ENCODE results near the gene PACS1.
A peak's percentile ranks its signal among the peaks of the same experiment; 100 is the strongest.

Gene PACS1

DNA sequence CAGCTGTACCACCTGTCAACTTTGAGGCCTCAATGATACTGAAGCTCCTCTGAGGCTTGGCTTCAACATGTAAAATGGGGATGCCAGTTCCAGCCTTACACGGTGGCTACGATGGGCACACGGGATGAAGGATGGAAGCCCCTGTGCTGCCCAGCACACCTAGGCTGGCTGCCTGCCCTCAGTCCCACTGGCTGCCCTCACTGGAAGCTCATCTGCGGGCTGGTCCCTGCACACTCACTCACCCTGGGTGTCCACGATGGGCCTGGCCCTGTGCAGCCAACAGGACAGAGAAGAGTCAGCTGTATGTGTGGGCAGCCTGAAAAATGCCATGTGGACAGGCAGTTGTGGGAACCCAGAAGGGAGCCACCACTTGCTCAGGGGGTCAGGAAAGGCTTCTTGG lies 216.6 kb downstream of the PACS1 start:
- H3K36me3 ChIP-seq (ENCODE audit: control insufficient read depth, insufficient read depth, low read length): peaks cover 30% of the 10 kb centered on the region
- H3K4me1 ChIP-seq (ENCODE audit: control insufficient read depth, insufficient read depth, low read length, poor library complexity, severe bottlenecking): peaks cover 19% of the 10 kb centered on the region
- H3K4me3 ChIP-seq (ENCODE audit: extremely low read depth, insufficient read depth, low read length, poor library complexity, severe bottlenecking): no peak overlapping the region
- 96 to 100% methylated on average over 4 of the region's 5 CpGs for WGBS, 2 experiments (ENCODE audit: insufficient coverage in 2 of 2)
- H3K27ac ChIP-seq (ENCODE audit: low read depth, low read length, severe bottlenecking): no peak overlapping the region
- no peaks in the 10 kb centered on the region for H3K9me3 ChIP-seq (ENCODE audit: control insufficient read depth, low read length)

DNA sequence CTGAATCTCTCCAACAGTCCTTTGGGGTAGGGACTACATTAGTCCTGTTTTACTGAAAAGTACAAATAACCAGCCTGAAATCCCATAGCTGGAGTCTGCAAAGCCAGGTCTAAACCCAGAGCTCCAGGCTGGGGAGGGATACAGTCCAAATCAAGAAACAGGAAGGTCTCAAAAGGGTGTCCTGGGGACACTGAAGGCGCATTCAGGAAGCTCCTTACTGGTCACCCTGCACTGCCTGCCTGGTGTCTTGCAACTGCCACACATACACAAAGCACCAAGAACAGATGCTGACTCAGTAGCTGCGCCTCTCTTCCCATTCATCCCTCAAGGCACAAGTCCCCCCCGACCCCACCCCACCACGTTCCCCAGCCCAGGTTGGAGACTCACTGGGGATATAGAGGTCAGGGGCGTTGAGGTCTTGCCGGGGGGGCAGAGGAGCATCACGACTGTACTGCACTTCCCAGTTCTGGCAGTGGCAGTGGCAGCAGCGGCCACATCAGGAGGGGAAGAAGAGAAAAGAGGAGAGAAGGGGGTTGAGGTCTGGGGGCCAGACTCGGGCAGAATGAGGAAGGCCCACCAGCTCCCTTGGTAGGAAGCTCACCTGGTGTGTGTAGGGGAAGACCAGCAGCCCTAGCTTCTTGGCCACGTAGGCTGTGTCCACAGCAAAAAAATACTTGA lies 217.3 kb downstream of the PACS1 start:
- no peaks in the 10 kb centered on the region for H3K9me3 ChIP-seq (ENCODE audit: control insufficient read depth, low read length)
- H3K36me3 ChIP-seq (ENCODE audit: control insufficient read depth, insufficient read depth, low read length): peaks cover 30% of the 10 kb centered on the region
- peaks cover 16% of the 10 kb centered on the region for H3K4me1 ChIP-seq (ENCODE audit: control insufficient read depth, insufficient read depth, low read length, poor library complexity, severe bottlenecking)
- H3K27ac ChIP-seq (ENCODE audit: low read depth, low read length, severe bottlenecking): no peak overlapping the region
- 92 to 95% methylated on average over 6 to 7 of the region's 10 CpGs for WGBS, 2 experiments (ENCODE audit: insufficient coverage in 2 of 2)
- peak overlapping the region; percentile 86 for H3K4me3 ChIP-seq (ENCODE audit: extremely low read depth, insufficient read depth, low read length, poor library complexity, severe bottlenecking)

DNA sequence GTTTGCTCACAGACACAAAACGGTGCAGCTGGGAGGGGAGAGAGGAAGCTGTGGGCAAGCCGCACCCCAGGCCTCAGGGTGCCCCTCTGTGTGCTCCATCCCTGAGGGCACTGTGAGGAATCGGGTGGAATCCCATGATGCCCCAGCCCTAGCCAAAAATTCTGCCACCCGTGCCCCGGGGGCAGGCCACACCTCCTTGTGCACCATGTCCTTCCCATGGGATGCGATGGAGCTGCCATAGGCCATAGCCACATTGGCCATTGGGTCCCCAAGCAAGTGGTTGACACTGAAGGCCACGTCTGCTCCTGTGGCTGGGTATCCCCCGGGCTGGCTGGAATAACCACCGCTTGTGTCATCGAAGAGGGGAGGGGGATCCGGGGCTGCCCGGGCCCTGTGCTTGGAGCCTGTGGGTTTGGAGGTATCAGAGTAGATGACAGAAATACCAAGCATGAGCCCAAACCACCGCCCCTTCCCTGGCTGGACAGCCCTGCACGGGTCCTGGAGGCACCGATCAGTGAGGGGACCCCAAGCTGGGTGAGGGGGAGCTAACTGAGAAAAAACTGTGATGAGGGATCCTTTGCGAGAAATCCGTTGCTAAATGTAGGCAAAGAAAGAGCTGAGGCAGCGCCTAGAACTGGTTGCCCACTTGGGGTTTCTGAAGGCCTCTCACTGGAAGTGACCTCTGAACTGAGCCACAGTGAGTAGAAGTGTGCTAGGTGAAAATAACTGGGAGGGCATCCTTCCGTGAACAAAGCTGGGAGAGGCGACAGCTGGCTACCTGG lies 218.0 kb downstream of the PACS1 start:
- WGBS, 2 experiments (ENCODE audit: insufficient coverage in 2 of 2): 56 to 58% methylated on average over 14 to 15 of the region's 20 CpGs
- Histone ChIP-seq H3K4me3 (ENCODE audit: extremely low read depth, insufficient read depth, low read length, poor library complexity, severe bottlenecking) (peak overlapping the region; percentile 86), H3K4me1 (ENCODE audit: control insufficient read depth, insufficient read depth, low read length, poor library complexity, severe bottlenecking) (peaks cover 13% of the 10 kb centered on the region), H3K9me3 (ENCODE audit: control insufficient read depth, low read length) (no peaks in the 10 kb centered on the region), H3K27ac (ENCODE audit: low read depth, low read length, severe bottlenecking) (peak overlapping the region; percentile 99), H3K36me3 (ENCODE audit: control insufficient read depth, insufficient read depth, low read length) (peaks cover 26% of the 10 kb centered on the region)

DNA sequence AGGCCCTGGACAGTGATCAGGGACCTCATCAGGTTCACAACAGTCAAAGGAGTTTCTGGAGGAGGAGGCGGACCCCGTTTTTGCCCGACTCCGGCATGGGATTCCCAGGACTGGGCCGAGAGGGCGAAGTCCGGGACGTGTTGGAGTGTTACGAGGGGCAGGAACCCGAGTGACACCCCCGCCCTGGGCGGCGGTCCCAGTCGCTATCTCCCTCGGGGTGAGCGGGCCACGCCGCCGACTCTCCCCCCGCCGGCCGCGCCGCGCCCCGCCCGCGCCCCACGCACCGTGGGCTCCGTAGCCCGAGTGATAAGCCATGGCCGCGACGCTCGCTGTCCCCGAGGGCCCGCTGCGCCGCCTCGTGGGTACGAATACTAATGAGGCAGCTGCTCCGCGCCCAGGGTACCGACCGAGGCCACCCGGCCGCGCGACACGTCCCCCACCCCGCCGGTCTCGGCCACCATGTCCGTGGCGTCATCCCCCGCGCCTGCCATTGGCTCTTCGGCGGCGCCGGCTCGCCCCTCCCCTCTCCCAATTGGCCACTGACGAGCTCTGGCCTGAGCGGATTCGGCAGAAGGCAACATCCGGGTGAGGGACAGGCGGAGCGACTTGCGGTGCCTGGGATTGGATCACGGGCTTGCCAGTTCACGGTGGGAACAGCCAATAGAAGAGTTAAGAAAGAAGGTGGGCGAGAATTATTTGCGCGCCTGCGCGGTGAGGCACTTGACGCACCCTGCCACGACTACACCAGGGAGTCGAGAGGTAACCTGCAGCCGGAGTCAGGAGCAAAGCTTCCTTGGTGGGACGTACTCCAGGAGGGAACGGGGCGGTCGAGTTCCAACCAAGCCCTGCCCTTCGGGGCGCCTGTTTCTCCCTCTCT lies 218.8 kb downstream of the PACS1 start, which contains the start of gene YIF1A:
Gene YIF1A, minus strand, starts transcription at position 473 of the 877 bp plus-strand sequence. Its CDS starts 158 bp downstream, at position 315.
- peak within 1 kb of the TSS; percentile 86 for H3K4me3 ChIP-seq (ENCODE audit: extremely low read depth, insufficient read depth, low read length, poor library complexity, severe bottlenecking)
- 0% methylated on average over 71 to 82 of the region's 87 CpGs for WGBS, 2 experiments (ENCODE audit: insufficient coverage in 2 of 2)

DNA sequence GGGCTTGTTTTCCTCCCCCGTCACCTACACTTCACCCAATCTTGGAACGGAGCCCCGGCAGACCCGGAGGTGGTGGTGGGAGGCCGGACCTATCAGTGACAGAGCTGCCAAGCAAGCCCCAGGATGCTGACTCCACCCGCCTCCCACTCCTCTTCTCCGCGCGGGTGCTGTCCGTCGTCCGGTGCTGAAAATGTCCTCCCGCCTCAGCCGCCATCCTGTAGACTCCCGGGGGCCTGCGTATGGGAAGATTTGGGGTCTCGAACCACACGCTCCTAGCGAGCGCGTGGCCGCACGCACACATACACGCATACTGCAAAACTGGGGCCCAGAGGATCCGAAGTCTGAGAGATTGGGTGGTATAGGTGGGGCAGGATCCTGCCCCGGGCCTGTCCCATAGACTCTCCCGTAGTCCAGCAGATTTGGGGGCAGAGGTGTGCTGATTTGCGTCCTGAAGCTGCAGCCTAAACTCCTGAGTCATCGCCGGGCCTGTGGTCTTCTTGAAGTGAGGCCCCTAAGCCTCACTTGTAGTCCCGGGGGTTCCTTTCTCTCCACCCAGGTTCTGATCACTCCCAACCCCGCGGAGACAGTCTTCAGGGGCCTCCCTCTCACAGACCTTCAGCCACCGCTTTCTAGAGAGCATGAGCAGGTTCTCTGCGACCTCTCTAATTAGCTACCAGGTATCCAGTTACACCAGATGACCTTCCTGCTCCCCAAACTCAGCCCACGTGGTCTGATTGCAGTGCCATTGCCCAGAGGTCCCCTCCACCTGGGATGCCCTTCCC lies 219.7 kb downstream of the PACS1 start:
- no peaks in the 10 kb centered on the region for H3K9me3 ChIP-seq (ENCODE audit: control insufficient read depth, low read length)
- H3K4me3 ChIP-seq (ENCODE audit: extremely low read depth, insufficient read depth, low read length, poor library complexity, severe bottlenecking): peak overlapping the region; percentile 86
- H3K36me3 ChIP-seq (ENCODE audit: control insufficient read depth, insufficient read depth, low read length): peaks cover 15% of the 10 kb centered on the region
- 16 to 25% methylated on average over 16 to 27 of the region's 36 CpGs for WGBS, 2 experiments (ENCODE audit: insufficient coverage in 2 of 2)
- peak overlapping the region; percentile 99 for H3K27ac ChIP-seq (ENCODE audit: low read depth, low read length, severe bottlenecking)
- peaks cover 13% of the 10 kb centered on the region for H3K4me1 ChIP-seq (ENCODE audit: control insufficient read depth, insufficient read depth, low read length, poor library complexity, severe bottlenecking)

More for the DNA sequence above, 218.8 kb downstream of the PACS1 start, which contains the start of gene YIF1A:
- no peaks in the 10 kb centered on the region for H3K9me3 ChIP-seq (ENCODE audit: control insufficient read depth, low read length)
- peaks cover 23% of the 10 kb centered on the region for H3K36me3 ChIP-seq (ENCODE audit: control insufficient read depth, insufficient read depth, low read length)
- peaks cover 13% of the 10 kb centered on the region for H3K4me1 ChIP-seq (ENCODE audit: control insufficient read depth, insufficient read depth, low read length, poor library complexity, severe bottlenecking)
- H3K27ac ChIP-seq (ENCODE audit: low read depth, low read length, severe bottlenecking): peak within 1 kb of the TSS; percentile 99

DNA sequence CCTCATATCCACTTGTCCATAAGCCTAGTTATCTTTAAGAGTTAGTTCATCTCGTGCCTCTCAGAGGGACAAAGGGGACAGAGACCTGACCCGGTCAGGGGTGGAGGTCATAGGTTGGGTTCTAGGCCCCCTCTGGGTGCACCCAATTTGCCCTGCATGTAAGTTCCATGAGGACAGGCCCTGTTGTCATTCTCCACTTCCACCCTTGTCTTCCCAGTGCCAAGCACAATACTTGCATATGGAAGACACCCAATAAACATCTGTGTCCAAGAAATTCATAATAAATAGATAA lies 220.2 kb downstream of the PACS1 start:
- Histone ChIP-seq H3K4me1 (ENCODE audit: control insufficient read depth, insufficient read depth, low read length, poor library complexity, severe bottlenecking) (peaks cover 13% of the 10 kb centered on the region), H3K27ac (ENCODE audit: low read depth, low read length, severe bottlenecking) (no peak overlapping the region), H3K9me3 (ENCODE audit: control insufficient read depth, low read length) (no peaks in the 10 kb centered on the region), H3K36me3 (ENCODE audit: control insufficient read depth, insufficient read depth, low read length) (peaks cover 9% of the 10 kb centered on the region), H3K4me3 (ENCODE audit: extremely low read depth, insufficient read depth, low read length, poor library complexity, severe bottlenecking) (no peak overlapping the region)
- WGBS, 2 experiments (ENCODE audit: insufficient coverage in 2 of 2): 76 to 100% methylated on average over 2 of the region's 2 CpGs

DNA sequence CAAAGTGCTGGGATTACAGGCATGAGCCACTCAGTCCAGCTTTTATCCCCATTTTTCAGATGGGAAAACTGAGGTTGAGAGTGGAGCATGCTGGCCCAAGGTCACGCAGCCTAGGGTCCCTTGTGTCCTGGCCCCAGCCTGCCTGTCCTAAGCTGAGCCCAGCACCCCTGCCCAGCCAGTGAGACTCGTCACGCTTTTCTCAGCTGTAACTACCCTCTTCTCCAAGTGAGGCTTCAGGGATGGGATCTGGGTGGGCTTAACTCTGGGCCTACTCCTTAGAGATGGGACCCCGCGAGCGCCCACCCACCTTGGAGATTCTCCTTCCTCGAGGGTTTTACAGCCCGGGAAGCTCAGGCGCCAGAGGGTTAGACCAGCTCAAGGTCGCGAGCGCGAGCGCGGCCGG lies 221.2 kb downstream of the PACS1 start:
- peak overlapping the region; percentile 18 for H3K4me3 ChIP-seq (ENCODE audit: extremely low read depth, insufficient read depth, low read length, poor library complexity, severe bottlenecking)
- H3K27ac ChIP-seq (ENCODE audit: low read depth, low read length, severe bottlenecking): no peak overlapping the region
- H3K9me3 ChIP-seq (ENCODE audit: control insufficient read depth, low read length): no peaks in the 10 kb centered on the region
- H3K36me3 ChIP-seq (ENCODE audit: control insufficient read depth, insufficient read depth, low read length): peaks cover 5% of the 10 kb centered on the region
- H3K4me1 ChIP-seq (ENCODE audit: control insufficient read depth, insufficient read depth, low read length, poor library complexity, severe bottlenecking): peaks cover 13% of the 10 kb centered on the region
- 3 to 25% methylated on average over 7 to 15 of the region's 16 CpGs for WGBS, 2 experiments (ENCODE audit: insufficient coverage in 2 of 2)

DNA sequence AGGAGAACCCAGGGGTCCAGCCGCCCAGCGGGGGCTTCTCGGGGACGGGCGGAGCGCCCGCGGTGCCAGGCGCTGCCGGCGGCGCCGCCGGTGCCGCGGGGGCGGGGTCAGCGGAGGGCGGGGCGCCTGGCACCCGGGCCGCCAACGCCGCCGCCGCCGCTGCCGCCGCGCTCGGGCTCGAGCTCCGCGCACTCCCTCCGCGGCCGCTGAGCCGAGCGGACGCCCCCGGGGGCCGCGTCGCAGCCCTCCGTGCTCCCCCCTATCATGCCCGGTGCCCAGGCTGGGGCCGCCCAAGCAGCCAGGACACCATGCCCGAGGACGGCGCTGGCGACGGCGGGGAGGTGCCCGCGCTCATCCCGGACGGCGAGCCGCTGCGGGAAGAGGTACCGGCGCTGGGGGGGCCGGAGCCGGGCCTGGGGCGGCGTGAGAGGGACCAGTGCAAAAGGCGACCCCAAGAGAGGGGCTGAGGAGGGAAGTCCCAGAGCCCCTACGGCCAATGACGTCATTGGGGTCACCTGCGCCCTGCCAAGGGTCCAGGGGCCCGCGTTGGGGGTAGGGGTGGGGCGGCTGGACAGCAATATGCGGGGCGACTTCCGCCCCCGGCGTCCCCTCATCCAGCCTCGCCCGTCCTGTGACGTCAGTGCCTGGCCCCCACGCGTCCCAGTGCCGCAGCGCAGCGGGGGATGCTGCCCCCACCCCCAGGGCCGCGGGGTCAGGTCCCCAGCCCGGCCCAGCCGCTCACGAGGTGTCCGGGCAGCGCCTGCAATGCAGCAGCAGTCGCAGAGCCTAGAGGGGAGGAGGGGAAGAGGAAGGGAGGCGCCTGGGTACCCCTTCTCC lies 221.9 kb downstream of the PACS1 start, which contains the start of gene TMEM151A:
Gene TMEM151A, plus strand, starts transcription at position 189 of the 837 bp plus-strand sequence. Its CDS starts 120 bp downstream, at position 309.
- Histone ChIP-seq H3K36me3 (ENCODE audit: control insufficient read depth, insufficient read depth, low read length) (peaks cover 1% of the 10 kb centered on the region), H3K9me3 (ENCODE audit: control insufficient read depth, low read length) (no peaks in the 10 kb centered on the region), H3K4me3 (ENCODE audit: extremely low read depth, insufficient read depth, low read length, poor library complexity, severe bottlenecking) (peak within 1 kb of the TSS; percentile 18), H3K27ac (ENCODE audit: low read depth, low read length, severe bottlenecking) (no peak within 1 kb of the TSS), H3K4me1 (ENCODE audit: control insufficient read depth, insufficient read depth, low read length, poor library complexity, severe bottlenecking) (peaks cover 13% of the 10 kb centered on the region)
- 2 to 3% methylated on average over 56 to 79 of the region's 95 CpGs for WGBS, 2 experiments (ENCODE audit: insufficient coverage in 2 of 2)

DNA sequence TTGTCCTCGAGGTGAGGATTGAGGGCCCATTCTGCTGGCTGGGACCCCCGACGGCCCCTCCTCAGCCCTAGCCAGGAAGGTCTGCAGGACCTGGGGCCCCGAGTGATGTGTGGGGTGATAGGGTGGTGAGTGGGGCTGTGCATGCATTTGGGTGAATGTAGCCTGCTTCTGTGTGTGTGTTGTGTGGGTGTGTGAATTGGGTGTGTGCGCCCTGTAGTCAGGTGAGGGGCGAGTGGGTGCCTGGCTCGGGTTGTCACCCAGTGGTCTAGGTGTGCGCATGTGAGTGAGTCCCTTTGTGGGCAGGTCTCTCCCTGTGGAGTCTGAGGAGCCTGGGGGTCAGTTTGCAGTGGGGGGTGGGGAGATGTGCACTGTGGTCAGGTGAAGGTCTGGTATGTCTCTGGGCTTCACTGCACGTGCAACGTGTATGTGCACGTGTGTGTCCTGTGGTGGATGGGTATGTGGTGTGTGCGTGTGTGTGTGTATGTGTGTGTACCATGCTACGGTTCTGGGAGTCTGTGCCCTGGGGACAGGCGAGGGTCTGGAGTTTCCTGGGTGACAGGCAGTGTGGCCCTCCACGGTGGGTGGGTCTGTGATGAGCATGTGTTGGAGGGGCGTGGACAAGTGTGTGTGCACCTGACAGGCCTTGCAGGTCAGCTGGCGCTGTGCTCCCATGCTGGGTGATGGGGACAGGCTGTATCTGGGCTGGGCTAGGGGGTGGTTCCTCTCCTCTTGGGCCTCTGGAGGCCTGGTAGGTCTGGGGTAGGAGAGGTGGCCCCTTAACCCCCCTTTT lies 222.7 kb downstream of the PACS1 start:
- no peak overlapping the region for H3K4me3 ChIP-seq (ENCODE audit: extremely low read depth, insufficient read depth, low read length, poor library complexity, severe bottlenecking)
- peaks cover 8% of the 10 kb centered on the region for H3K4me1 ChIP-seq (ENCODE audit: control insufficient read depth, insufficient read depth, low read length, poor library complexity, severe bottlenecking)
- WGBS, 2 experiments (ENCODE audit: insufficient coverage in 2 of 2): 73 to 87% methylated on average over 6 to 17 of the region's 17 CpGs
- no peaks in the 10 kb centered on the region for H3K9me3 ChIP-seq (ENCODE audit: control insufficient read depth, low read length)
- H3K36me3 ChIP-seq (ENCODE audit: control insufficient read depth, insufficient read depth, low read length): no peaks in the 10 kb centered on the region
- H3K27ac ChIP-seq (ENCODE audit: low read depth, low read length, severe bottlenecking): no peak overlapping the region

Measured in mesodermal cell (in vitro differentiated cells).